ENCODE data around the gene AIF1L.

The AIF1L gene

GRCh38 chr9:131125288-131126058 is 29.1 kb downstream of the AIF1L start, which contains the start of gene NUP214:
Gene NUP214 (plus strand): TSS chr9:131125586. CDS start chr9:131125705, 119 bp downstream.
- peak within 1 kb of the TSS; percentile 88 for H3K4me3 ChIP-seq (ENCODE audit: low read depth, low read length)
- H3K9me3 ChIP-seq (ENCODE audit: severe bottlenecking) = no peaks in the 10 kb centered on the region
- DNase-seq = peak; percentile 100
- TF ChIP-seq, protein P1, sequence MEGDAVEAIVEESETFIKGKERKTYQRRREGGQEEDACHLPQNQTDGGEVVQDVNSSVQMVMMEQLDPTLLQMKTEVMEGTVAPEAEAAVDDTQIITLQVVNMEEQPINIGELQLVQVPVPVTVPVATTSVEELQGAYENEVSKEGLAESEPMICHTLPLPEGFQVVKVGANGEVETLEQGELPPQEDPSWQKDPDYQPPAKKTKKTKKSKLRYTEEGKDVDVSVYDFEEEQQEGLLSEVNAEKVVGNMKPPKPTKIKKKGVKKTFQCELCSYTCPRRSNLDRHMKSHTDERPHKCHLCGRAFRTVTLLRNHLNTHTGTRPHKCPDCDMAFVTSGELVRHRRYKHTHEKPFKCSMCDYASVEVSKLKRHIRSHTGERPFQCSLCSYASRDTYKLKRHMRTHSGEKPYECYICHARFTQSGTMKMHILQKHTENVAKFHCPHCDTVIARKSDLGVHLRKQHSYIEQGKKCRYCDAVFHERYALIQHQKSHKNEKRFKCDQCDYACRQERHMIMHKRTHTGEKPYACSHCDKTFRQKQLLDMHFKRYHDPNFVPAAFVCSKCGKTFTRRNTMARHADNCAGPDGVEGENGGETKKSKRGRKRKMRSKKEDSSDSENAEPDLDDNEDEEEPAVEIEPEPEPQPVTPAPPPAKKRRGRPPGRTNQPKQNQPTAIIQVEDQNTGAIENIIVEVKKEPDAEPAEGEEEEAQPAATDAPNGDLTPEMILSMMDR (IDR thresholded peaks at IDR 0.05; ENCODE audit: low read depth, low read length) = no peak
- peak within 1 kb of the TSS; percentile 97 for H3K27ac ChIP-seq
- peaks cover 47% of the 10 kb centered on the region for H3K36me3 ChIP-seq
- H3K27me3 ChIP-seq (ENCODE audit: insufficient read depth, low read depth, severe bottlenecking) = no peaks in the 10 kb centered on the region

GRCh38 chr9:131126059-131126426 is 29.7 kb downstream of the AIF1L start:
- Histone ChIP-seq H3K4me3 (ENCODE audit: low read depth, low read length) (peak overlapping the region; percentile 88), H3K27ac (peak overlapping the region; percentile 97), H3K36me3 (peaks cover 49% of the 10 kb centered on the region), H3K27me3 (ENCODE audit: insufficient read depth, low read depth, severe bottlenecking) (no peaks in the 10 kb centered on the region), H3K9me3 (ENCODE audit: severe bottlenecking) (no peaks in the 10 kb centered on the region)
- DNase-seq = no peak
- TF ChIP-seq, protein P1 (IDR thresholded peaks at IDR 0.05; ENCODE audit: low read depth, low read length) = no peak

- no peak overlapping the region for H3K4me3 ChIP-seq (ENCODE audit: low read depth, low read length)
- no peak overlapping the region for H3K27ac ChIP-seq
- peaks cover 67% of the 10 kb centered on the region for H3K36me3 ChIP-seq
- TF ChIP-seq, protein P1 (IDR thresholded peaks at IDR 0.05; ENCODE audit: low read depth, low read length) = no peak
- no peaks in the 10 kb centered on the region for H3K9me3 ChIP-seq (ENCODE audit: severe bottlenecking)
- no peaks in the 10 kb centered on the region for H3K27me3 ChIP-seq (ENCODE audit: insufficient read depth, low read depth, severe bottlenecking)
- DNase-seq = no peak
Observed at GRCh38 chr9:131129183-131129582, 32.9 kb downstream of the AIF1L start.

DNA sequence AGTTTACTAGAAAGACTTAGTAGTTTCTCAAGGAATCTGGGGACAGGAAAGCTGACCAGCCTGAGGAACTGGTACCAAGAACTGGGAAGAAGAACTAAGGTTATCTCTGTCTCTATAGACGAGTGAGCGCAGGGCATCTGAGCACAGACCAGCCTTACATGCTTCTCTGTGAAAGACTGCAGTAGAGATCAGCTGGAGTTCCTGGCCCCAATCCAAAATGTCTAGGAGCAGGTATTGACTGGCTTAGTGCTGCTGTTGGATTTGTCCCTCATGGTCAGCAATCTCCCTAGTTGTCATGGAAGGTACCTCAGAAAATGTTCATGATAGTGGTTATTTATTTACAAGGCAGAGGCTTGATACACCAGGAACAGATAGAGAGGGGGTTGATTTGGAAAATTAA is 42.3 kb downstream of the AIF1L start:
- no peak overlapping the region for H3K27ac ChIP-seq
- no peak overlapping the region for H3K4me3 ChIP-seq (ENCODE audit: low read depth, low read length)
- peaks cover 94% of the 10 kb centered on the region for H3K36me3 ChIP-seq
- H3K27me3 ChIP-seq (ENCODE audit: insufficient read depth, low read depth, severe bottlenecking) = no peaks in the 10 kb centered on the region
- DNase-seq = no peak
- TF ChIP-seq, protein P1 (IDR thresholded peaks at IDR 0.05; ENCODE audit: low read depth, low read length) = no peak
- H3K9me3 ChIP-seq (ENCODE audit: severe bottlenecking) = no peaks in the 10 kb centered on the region

GRCh38 chr9:131140112-131140511 is 43.8 kb downstream of the AIF1L start:
- Histone ChIP-seq H3K27me3 (ENCODE audit: insufficient read depth, low read depth, severe bottlenecking) (no peaks in the 10 kb centered on the region), H3K27ac (peak overlapping the region; percentile 9; the same call in 1 of the 2 replicates), H3K4me3 (ENCODE audit: low read depth, low read length) (no peak overlapping the region), H3K9me3 (ENCODE audit: severe bottlenecking) (no peaks in the 10 kb centered on the region), H3K36me3 (peaks cover 94% of the 10 kb centered on the region)
- no peak for DNase-seq
- TF ChIP-seq, protein P1 (IDR thresholded peaks at IDR 0.05; ENCODE audit: low read depth, low read length) = no peak
